ENCODE measurements around the gene CLEC4F. TPM values are rescaled to one million over a fixed set of nuclear protein-coding genes. Genes with fewer than 3 reads are reported as not detected.

The CLEC4F gene
- total and polyA plus RNA-seq, 2 experiments from 2014 or later = not detected

DNA sequence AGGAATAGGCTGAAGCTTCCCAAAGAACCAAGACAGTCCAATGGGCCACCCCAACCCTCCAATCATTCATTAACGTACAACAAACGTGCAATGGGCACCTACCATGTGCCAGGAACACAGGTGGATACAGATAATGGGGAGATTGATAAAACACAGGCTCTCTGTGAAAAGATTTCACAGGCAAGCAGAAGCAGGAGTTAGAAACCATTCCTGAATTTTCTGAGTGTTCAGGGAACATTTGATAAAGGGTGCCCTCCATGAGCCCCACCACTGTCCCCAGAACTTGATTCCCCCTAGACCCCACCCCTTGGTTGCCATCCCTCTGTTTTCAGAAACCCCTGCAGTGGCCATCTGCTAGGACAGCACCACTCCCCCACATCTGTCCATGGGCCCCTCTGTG lies 13.7 kb upstream of the CLEC4F start (continued):
- no peak for TF ChIP-seq ZNF114 (CRISPR knock-in tag; IDR thresholded peaks at IDR 0.05)
- TF ChIP-seq, protein P1, sequence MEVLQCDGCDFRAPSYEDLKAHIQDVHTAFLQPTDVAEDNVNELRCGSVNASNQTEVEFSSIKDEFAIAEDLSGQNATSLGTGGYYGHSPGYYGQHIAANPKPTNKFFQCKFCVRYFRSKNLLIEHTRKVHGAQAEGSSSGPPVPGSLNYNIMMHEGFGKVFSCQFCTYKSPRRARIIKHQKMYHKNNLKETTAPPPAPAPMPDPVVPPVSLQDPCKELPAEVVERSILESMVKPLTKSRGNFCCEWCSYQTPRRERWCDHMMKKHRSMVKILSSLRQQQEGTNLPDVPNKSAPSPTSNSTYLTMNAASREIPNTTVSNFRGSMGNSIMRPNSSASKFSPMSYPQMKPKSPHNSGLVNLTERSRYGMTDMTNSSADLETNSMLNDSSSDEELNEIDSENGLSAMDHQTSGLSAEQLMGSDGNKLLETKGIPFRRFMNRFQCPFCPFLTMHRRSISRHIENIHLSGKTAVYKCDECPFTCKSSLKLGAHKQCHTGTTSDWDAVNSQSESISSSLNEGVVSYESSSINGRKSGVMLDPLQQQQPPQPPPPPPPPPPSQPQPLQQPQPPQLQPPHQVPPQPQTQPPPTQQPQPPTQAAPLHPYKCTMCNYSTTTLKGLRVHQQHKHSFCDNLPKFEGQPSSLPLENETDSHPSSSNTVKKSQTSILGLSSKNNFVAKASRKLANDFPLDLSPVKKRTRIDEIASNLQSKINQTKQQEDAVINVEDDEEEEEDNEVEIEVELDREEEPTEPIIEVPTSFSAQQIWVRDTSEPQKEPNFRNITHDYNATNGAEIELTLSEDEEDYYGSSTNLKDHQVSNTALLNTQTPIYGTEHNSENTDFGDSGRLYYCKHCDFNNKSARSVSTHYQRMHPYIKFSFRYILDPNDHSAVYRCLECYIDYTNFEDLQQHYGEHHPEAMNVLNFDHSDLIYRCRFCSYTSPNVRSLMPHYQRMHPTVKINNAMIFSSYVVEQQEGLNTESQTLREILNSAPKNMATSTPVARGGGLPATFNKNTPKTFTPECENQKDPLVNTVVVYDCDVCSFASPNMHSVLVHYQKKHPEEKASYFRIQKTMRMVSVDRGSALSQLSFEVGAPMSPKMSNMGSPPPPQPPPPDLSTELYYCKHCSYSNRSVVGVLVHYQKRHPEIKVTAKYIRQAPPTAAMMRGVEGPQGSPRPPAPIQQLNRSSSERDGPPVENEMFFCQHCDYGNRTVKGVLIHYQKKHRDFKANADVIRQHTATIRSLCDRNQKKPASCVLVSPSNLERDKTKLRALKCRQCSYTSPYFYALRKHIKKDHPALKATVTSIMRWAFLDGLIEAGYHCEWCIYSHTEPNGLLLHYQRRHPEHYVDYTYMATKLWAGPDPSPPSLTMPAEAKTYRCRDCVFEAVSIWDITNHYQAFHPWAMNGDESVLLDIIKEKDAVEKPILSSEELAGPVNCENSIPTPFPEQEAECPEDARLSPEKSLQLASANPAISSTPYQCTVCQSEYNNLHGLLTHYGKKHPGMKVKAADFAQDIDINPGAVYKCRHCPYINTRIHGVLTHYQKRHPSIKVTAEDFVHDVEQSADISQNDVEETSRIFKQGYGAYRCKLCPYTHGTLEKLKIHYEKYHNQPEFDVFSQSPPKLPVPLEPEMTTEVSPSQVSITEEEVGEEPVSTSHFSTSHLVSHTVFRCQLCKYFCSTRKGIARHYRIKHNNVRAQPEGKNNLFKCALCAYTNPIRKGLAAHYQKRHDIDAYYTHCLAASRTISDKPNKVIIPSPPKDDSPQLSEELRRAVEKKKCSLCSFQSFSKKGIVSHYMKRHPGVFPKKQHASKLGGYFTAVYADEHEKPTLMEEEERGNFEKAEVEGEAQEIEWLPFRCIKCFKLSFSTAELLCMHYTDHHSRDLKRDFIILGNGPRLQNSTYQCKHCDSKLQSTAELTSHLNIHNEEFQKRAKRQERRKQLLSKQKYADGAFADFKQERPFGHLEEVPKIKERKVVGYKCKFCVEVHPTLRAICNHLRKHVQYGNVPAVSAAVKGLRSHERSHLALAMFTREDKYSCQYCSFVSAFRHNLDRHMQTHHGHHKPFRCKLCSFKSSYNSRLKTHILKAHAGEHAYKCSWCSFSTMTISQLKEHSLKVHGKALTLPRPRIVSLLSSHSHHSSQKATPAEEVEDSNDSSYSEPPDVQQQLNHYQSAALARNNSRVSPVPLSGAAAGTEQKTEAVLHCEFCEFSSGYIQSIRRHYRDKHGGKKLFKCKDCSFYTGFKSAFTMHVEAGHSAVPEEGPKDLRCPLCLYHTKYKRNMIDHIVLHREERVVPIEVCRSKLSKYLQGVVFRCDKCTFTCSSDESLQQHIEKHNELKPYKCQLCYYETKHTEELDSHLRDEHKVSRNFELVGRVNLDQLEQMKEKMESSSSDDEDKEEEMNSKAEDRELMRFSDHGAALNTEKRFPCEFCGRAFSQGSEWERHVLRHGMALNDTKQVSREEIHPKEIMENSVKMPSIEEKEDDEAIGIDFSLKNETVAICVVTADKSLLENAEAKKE (CRISPR knock-in tag; IDR thresholded peaks at IDR 0.05) = no peak
- TF ChIP-seq EZH2phosphoT487 (IDR thresholded peaks at IDR 0.05; ENCODE audit: unreplicated experiment) = no peak

GRCh38 chr2:70833246-70833645 lies 12.8 kb upstream of the CLEC4F start:
- Histone ChIP-seq H3K4me1 (ENCODE audit: insufficient read depth) (peaks cover 4% of the 10 kb centered on the region; the same call in 1 of the 2 replicates), H3K27me3 (ENCODE audit: insufficient read depth) (no peaks in the 10 kb centered on the region), H4K20me1 (replicated peaks; ENCODE audit: insufficient read depth) (no peaks in the 10 kb centered on the region), H3F3A (replicated peaks; ENCODE audit: low read depth) (no peaks in the 10 kb centered on the region), H3K9me2 (ENCODE audit: insufficient read depth) (peaks cover 4% of the 10 kb centered on the region; the same call in 1 of the 2 replicates), H2AFZ (no peak overlapping the region), H3K79me2 (replicated peaks; ENCODE audit: insufficient read depth) (no peaks in the 10 kb centered on the region), H3K4me3 (no peak overlapping the region), H3K27ac (ENCODE audit: low read depth) (no peak overlapping the region), H3K36me3 (ENCODE audit: insufficient read depth) (no peaks in the 10 kb centered on the region), H3K4me2 (no peak overlapping the region)
- Mint-ChIP-seq H3K27me3 (ENCODE audit: insufficient read depth, low read depth, poor library complexity) (peaks cover 21% of the 10 kb centered on the region), H3K4me1 (peaks cover 6% of the 10 kb centered on the region), H3K9me3 (peaks cover 3% of the 10 kb centered on the region; the same call in 2 of the 3 replicates), H3K4me3 (no peak overlapping the region), H3K36me3 (ENCODE audit: low read depth) (no peaks in the 10 kb centered on the region), H3K27ac (no peak overlapping the region)
- ATAC-seq (no peak), DNase-seq (ENCODE audit: low spot score) (no peak)
- TF ChIP-seq NANOG (IDR thresholded peaks at IDR 0.05; ENCODE audit: borderline replicate concordance) (no peak), EZH2phosphoT487 (IDR thresholded peaks at IDR 0.05; ENCODE audit: unreplicated experiment) (no peak), ZNF114 (CRISPR knock-in tag; IDR thresholded peaks at IDR 0.05) (no peak), CREB1 (CRISPR knock-in tag; IDR thresholded peaks at IDR 0.05; ENCODE audit: low read depth) (no peak), JUNB (IDR thresholded peaks at IDR 0.05; ENCODE audit: unreplicated experiment) (no peak), POLR2AphosphoS5 (IDR thresholded peaks at IDR 0.05; ENCODE audit: low read depth) (no peak), STAT1 (IDR thresholded peaks at IDR 0.05; ENCODE audit: unreplicated experiment) (no peak), REST (IDR thresholded peaks at IDR 0.05; ENCODE audit: unreplicated experiment) (no peak)
- TF ChIP-seq, protein P2, sequence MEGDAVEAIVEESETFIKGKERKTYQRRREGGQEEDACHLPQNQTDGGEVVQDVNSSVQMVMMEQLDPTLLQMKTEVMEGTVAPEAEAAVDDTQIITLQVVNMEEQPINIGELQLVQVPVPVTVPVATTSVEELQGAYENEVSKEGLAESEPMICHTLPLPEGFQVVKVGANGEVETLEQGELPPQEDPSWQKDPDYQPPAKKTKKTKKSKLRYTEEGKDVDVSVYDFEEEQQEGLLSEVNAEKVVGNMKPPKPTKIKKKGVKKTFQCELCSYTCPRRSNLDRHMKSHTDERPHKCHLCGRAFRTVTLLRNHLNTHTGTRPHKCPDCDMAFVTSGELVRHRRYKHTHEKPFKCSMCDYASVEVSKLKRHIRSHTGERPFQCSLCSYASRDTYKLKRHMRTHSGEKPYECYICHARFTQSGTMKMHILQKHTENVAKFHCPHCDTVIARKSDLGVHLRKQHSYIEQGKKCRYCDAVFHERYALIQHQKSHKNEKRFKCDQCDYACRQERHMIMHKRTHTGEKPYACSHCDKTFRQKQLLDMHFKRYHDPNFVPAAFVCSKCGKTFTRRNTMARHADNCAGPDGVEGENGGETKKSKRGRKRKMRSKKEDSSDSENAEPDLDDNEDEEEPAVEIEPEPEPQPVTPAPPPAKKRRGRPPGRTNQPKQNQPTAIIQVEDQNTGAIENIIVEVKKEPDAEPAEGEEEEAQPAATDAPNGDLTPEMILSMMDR (conservative IDR thresholded peaks at IDR 0.05; ENCODE audit: low read depth in 2 of 2) = no peak
